ENCODE measurements around the gene ZDHHC6.
"Not testable (repeated sequence)": the region's sequence is repeated elsewhere in the genome, so short reads cannot be mapped to it uniquely, and the experiment has no call there.

The ZDHHC6 gene

GRCh38 chr10:112424651-112425050 lies 22.1 kb downstream of the ZDHHC6 start:
- TF ChIP-seq CTCF (IDR thresholded peaks at IDR 0.05; ENCODE audit: low read depth, low read length): no peak
- no peak for DNase-seq (ENCODE audit: extremely low read depth, low read depth)

DNA sequence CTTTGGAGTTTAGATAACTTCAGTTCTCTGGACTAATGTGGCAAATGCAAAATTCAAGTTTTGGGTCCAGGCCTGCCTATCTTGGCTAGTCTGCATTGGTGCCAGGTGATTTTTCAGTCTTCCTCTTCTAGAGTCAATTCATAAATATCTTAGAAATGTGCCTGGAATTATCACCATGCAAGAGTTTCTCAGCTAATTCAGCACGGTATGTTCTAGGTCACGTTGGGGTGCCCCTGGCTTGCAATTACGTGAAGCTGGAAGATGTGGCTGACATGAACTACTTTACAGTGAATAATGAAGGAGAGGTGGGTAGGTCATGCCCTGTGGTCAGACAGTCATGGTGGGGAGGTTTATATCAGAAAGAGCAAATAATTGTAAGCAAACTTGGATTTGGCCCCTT lies 25.0 kb downstream of the ZDHHC6 start:
- DNase-seq (ENCODE audit: extremely low read depth, low read depth): no peak
- TF ChIP-seq CTCF (IDR thresholded peaks at IDR 0.05; ENCODE audit: low read depth, low read length): no peak

DNA sequence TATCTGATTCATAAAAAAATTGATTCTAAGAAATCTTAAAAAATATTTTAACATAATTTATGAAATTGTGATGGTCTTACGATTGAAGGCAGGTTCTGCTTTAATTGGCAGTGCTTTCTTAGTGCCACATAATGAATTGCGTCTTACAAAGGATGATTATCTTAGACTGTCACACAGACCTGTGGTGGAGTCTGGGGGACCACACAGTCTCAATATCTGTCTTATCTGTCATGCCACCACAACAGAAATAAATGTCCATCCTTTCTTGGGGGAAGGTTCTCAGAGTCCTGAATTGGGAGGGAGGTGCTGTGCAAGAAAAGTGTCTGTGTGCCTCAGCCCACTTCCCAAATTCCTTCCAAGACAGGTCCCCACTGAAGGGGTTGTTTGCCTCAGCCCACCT lies 34.0 kb downstream of the ZDHHC6 start:
- DNase-seq (ENCODE audit: extremely low read depth, low read depth): no peak
- no peak for TF ChIP-seq CTCF (IDR thresholded peaks at IDR 0.05; ENCODE audit: low read depth, low read length)

DNA sequence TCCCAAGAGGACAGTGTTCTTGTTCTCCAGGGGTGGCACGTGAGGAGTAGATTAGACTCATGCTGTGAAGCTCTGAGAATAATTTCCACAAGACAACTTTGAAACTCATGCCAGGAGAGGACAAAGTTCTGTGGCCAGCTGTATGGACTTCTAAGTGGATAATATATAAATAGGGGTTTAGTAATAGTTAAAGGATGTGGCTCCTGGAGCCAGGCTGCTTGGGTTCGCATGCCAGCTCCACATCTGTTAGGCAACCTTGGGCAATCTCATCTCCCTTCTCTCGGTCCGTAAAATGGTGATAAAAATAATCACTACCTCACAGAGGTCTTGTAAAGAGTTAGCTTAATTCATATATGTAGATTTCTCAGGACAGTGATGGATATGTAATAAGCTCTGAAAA lies 37.0 kb downstream of the ZDHHC6 start:
- no peak for TF ChIP-seq CTCF (IDR thresholded peaks at IDR 0.05; ENCODE audit: low read depth, low read length)
- no peak for DNase-seq (ENCODE audit: extremely low read depth, low read depth)

GRCh38 chr10:112409299-112409698 lies 37.4 kb downstream of the ZDHHC6 start:
- TF ChIP-seq CTCF (IDR thresholded peaks at IDR 0.05; ENCODE audit: low read depth, low read length): no peak
- no peak for DNase-seq (ENCODE audit: extremely low read depth, low read depth)

- TF ChIP-seq CTCF (IDR thresholded peaks at IDR 0.05; ENCODE audit: low read depth, low read length): no peak
- no peak for DNase-seq (ENCODE audit: extremely low read depth, low read depth)
Observed at GRCh38 chr10:112407696-112408095, 39.0 kb downstream of the ZDHHC6 start.

GRCh38 chr10:112406806-112407205 lies 39.9 kb downstream of the ZDHHC6 start:
- not testable (repeated sequence) for DNase-seq (ENCODE audit: extremely low read depth, low read depth)

- no peak for TF ChIP-seq CTCF (IDR thresholded peaks at IDR 0.05; ENCODE audit: low read depth, low read length)
- DNase-seq (ENCODE audit: extremely low read depth, low read depth): no peak
Observed at GRCh38 chr10:112404617-112405016, 42.1 kb downstream of the ZDHHC6 start.
